ENCODE results near the gene THRAP3.

THRAP3 gene

GRCh38 chr1:36258960-36259344, 34.7 kb downstream of the THRAP3 start:
- Histone ChIP-seq H3K4me3 (ENCODE audit: severe bottlenecking) (no peak overlapping the region), H3K27me3 (ENCODE audit: insufficient read depth, poor library complexity, severe bottlenecking) (no peaks in the 10 kb centered on the region), H3K9me3 (ENCODE audit: severe bottlenecking) (no peaks in the 10 kb centered on the region), H3K27ac (ENCODE audit: poor library complexity, severe bottlenecking) (peak overlapping the region; percentile 6), H3K36me3 (ENCODE audit: low read depth) (peaks cover 74% of the 10 kb centered on the region), H3K4me1 (ENCODE audit: insufficient read depth, poor library complexity, severe bottlenecking) (peaks cover 22% of the 10 kb centered on the region)
- ATAC-seq (ENCODE audit: low read depth) (peak; percentile 25; the same call in 1 of the 3 replicates), DNase-seq (ENCODE audit: low spot score) (no peak)
- TF ChIP-seq CTCF (IDR thresholded peaks at IDR 0.05; ENCODE audit: poor library complexity, severe bottlenecking) = no peak

GRCh38 chr1:36268981-36269380, 44.7 kb downstream of the THRAP3 start:
- DNase-seq (ENCODE audit: low spot score) = no peak

GRCh38 chr1:36269408-36269838, 45.2 kb downstream of the THRAP3 start:
- peaks cover 56% of the 10 kb centered on the region for H3K36me3 ChIP-seq (ENCODE audit: low read depth)
- no peaks in the 10 kb centered on the region for H3K9me3 ChIP-seq (ENCODE audit: severe bottlenecking)
- DNase-seq (ENCODE audit: low spot score) (no peak), ATAC-seq (ENCODE audit: low read depth) (no peak)
- H3K27ac ChIP-seq (ENCODE audit: poor library complexity, severe bottlenecking) = no peak overlapping the region
- H3K4me3 ChIP-seq (ENCODE audit: severe bottlenecking) = no peak overlapping the region
- TF ChIP-seq CTCF (IDR thresholded peaks at IDR 0.05; ENCODE audit: poor library complexity, severe bottlenecking) = no peak
- H3K4me1 ChIP-seq (ENCODE audit: insufficient read depth, poor library complexity, severe bottlenecking) = no peaks in the 10 kb centered on the region
- no peaks in the 10 kb centered on the region for H3K27me3 ChIP-seq (ENCODE audit: insufficient read depth, poor library complexity, severe bottlenecking)

More at GRCh38 chr1:36268981-36269380, 44.7 kb downstream of the THRAP3 start:
- peaks cover 56% of the 10 kb centered on the region for H3K36me3 ChIP-seq (ENCODE audit: low read depth)
- no peak overlapping the region for H3K27ac ChIP-seq (ENCODE audit: poor library complexity, severe bottlenecking)
- TF ChIP-seq CTCF (IDR thresholded peaks at IDR 0.05; ENCODE audit: poor library complexity, severe bottlenecking) = no peak
- no peak overlapping the region for H3K4me3 ChIP-seq (ENCODE audit: severe bottlenecking)
- no peak for ATAC-seq (ENCODE audit: low read depth)
- H3K4me1 ChIP-seq (ENCODE audit: insufficient read depth, poor library complexity, severe bottlenecking) = no peaks in the 10 kb centered on the region
- no peaks in the 10 kb centered on the region for H3K9me3 ChIP-seq (ENCODE audit: severe bottlenecking)
- H3K27me3 ChIP-seq (ENCODE audit: insufficient read depth, poor library complexity, severe bottlenecking) = no peaks in the 10 kb centered on the region

- no peak for TF ChIP-seq CTCF (IDR thresholded peaks at IDR 0.05; ENCODE audit: poor library complexity, severe bottlenecking)
- Histone ChIP-seq H3K4me3 (ENCODE audit: severe bottlenecking) (no peak overlapping the region), H3K4me1 (ENCODE audit: insufficient read depth, poor library complexity, severe bottlenecking) (no peaks in the 10 kb centered on the region), H3K27ac (ENCODE audit: poor library complexity, severe bottlenecking) (no peak overlapping the region), H3K27me3 (ENCODE audit: insufficient read depth, poor library complexity, severe bottlenecking) (no peaks in the 10 kb centered on the region), H3K9me3 (ENCODE audit: severe bottlenecking) (no peaks in the 10 kb centered on the region), H3K36me3 (ENCODE audit: low read depth) (peaks cover 50% of the 10 kb centered on the region)
- DNase-seq (ENCODE audit: low spot score) (no peak), ATAC-seq (ENCODE audit: low read depth) (no peak)
Observed at GRCh38 chr1:36273024-36273423, 48.8 kb downstream of the THRAP3 start.

GRCh38 chr1:36274201-36274600, 50.0 kb downstream of the THRAP3 start:
- H3K36me3 ChIP-seq (ENCODE audit: low read depth) = peaks cover 50% of the 10 kb centered on the region
- no peak overlapping the region for H3K4me3 ChIP-seq (ENCODE audit: severe bottlenecking)
- H3K27ac ChIP-seq (ENCODE audit: poor library complexity, severe bottlenecking) = no peak overlapping the region
- no peak for DNase-seq (ENCODE audit: low spot score)
- no peak for ATAC-seq (ENCODE audit: low read depth)
- TF ChIP-seq CTCF (IDR thresholded peaks at IDR 0.05; ENCODE audit: poor library complexity, severe bottlenecking) = no peak
- no peaks in the 10 kb centered on the region for H3K27me3 ChIP-seq (ENCODE audit: insufficient read depth, poor library complexity, severe bottlenecking)
- H3K4me1 ChIP-seq (ENCODE audit: insufficient read depth, poor library complexity, severe bottlenecking) = no peaks in the 10 kb centered on the region
- H3K9me3 ChIP-seq (ENCODE audit: severe bottlenecking) = no peaks in the 10 kb centered on the region
